ENCODE data around the gene CADPS. TPM values are rescaled to one million over a fixed set of nuclear protein-coding genes. Genes with fewer than 3 reads are reported as not detected.

CADPS gene
- total and polyA plus RNA-seq, 10 donors = 0.16 to 3.6 (median 0.40) TPM

- peaks cover 0 to 2% (median 0%) of the 10 kb centered on the region in 7 donors for H3K27me3 ChIP-seq (replicated peaks in 1 of 7)
- no peak for TF ChIP-seq POLR2A (IDR thresholded peaks at IDR 0.05)
- TF ChIP-seq, protein P1, sequence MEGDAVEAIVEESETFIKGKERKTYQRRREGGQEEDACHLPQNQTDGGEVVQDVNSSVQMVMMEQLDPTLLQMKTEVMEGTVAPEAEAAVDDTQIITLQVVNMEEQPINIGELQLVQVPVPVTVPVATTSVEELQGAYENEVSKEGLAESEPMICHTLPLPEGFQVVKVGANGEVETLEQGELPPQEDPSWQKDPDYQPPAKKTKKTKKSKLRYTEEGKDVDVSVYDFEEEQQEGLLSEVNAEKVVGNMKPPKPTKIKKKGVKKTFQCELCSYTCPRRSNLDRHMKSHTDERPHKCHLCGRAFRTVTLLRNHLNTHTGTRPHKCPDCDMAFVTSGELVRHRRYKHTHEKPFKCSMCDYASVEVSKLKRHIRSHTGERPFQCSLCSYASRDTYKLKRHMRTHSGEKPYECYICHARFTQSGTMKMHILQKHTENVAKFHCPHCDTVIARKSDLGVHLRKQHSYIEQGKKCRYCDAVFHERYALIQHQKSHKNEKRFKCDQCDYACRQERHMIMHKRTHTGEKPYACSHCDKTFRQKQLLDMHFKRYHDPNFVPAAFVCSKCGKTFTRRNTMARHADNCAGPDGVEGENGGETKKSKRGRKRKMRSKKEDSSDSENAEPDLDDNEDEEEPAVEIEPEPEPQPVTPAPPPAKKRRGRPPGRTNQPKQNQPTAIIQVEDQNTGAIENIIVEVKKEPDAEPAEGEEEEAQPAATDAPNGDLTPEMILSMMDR (IDR thresholded peaks at IDR 0.05 in 8 of 11, conservative IDR thresholded peaks at IDR 0.05 in 3 of 11) = no peak
- no peak for TF ChIP-seq POLR2AphosphoS5 (IDR thresholded peaks at IDR 0.05)
- no peaks in the 10 kb centered on the region for H3K9me3 ChIP-seq
- no peak for DNase-seq
- no peak overlapping the region for H3K4me3 ChIP-seq
- intact Hi-C loops (cut with DNase I; ENCODE audit: low total_unique reads) = no loop called here
- H3K4me1 ChIP-seq = no peaks in the 10 kb centered on the region
- no peak overlapping the region for H3K27ac ChIP-seq
- no peaks in the 10 kb centered on the region for H3K36me3 ChIP-seq
These were observed 202.3 kb downstream of the CADPS start for GRCh38 chr3:62672988-62673313.

GRCh38 chr3:62672270-62672987 lies 202.8 kb downstream of the CADPS start:
- DNase-seq = no peak
- TF ChIP-seq, protein P1 (IDR thresholded peaks at IDR 0.05 in 8 of 11, conservative IDR thresholded peaks at IDR 0.05 in 3 of 11) = no peak
- no peak for TF ChIP-seq POLR2A (IDR thresholded peaks at IDR 0.05)
- no peak for TF ChIP-seq POLR2AphosphoS5 (IDR thresholded peaks at IDR 0.05)
- Histone ChIP-seq H3K9me3 (no peaks in the 10 kb centered on the region), H3K27me3 (replicated peaks in 1 of 7) (peaks cover 0 to 2% (median 0%) of the 10 kb centered on the region in 7 donors), H3K4me1 (no peaks in the 10 kb centered on the region), H3K36me3 (no peaks in the 10 kb centered on the region), H3K27ac (no peak overlapping the region), H3K4me3 (no peak overlapping the region)
- WGBS, 5 donors = 56 to 69% (median 66%) methylated on average over 10 of the region's 10 CpGs
- intact Hi-C loops (cut with DNase I; ENCODE audit: low total_unique reads) = no loop called here

DNA sequence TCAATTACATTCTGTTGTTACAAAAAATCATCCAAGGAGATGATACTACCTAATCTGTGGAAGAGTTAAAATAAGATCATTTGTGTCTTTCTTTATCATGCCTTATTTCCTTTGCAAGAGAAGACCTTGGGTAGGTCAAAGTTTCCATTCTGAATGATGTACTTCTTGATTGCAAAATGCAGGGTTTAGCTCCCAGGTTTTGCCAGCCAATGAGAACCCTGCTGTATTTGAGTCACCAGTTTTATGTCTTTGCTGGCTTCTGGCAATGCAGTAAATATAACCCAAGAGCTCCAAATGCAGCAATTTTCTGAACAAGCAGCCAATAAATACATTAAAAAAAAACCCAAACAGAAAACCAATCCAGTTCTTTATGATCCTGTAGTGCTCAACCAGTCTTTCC lies 204.9 kb downstream of the CADPS start:
- no peak overlapping the region for H3K4me3 ChIP-seq
- H3K4me1 ChIP-seq = no peaks in the 10 kb centered on the region
- TF ChIP-seq, protein P1 (IDR thresholded peaks at IDR 0.05 in 8 of 11, conservative IDR thresholded peaks at IDR 0.05 in 3 of 11) = no peak
- TF ChIP-seq POLR2AphosphoS5 (IDR thresholded peaks at IDR 0.05) (no peak), POLR2A (IDR thresholded peaks at IDR 0.05) (no peak)
- no peaks in the 10 kb centered on the region for H3K9me3 ChIP-seq
- intact Hi-C loops (cut with DNase I; ENCODE audit: low total_unique reads) = no loop called here
- no peak for DNase-seq
- no peak overlapping the region for H3K27ac ChIP-seq
- H3K36me3 ChIP-seq = no peaks in the 10 kb centered on the region
- peaks cover 0 to 2% (median 0%) of the 10 kb centered on the region in 7 donors for H3K27me3 ChIP-seq (replicated peaks in 1 of 7)

GRCh38 chr3:62669161-62669560 lies 206.1 kb downstream of the CADPS start:
- Histone ChIP-seq H3K36me3 (no peaks in the 10 kb centered on the region), H3K4me3 (no peak overlapping the region), H3K9me3 (no peaks in the 10 kb centered on the region), H3K27me3 (replicated peaks in 1 of 7) (peaks cover 0 to 2% (median 0%) of the 10 kb centered on the region in 7 donors), H3K4me1 (no peaks in the 10 kb centered on the region), H3K27ac (no peak overlapping the region)
- no peak for DNase-seq
- 63 to 88% (median 73%) methylated on average over 1 of the region's 1 CpG for WGBS, 5 donors
- no peak for TF ChIP-seq POLR2AphosphoS5 (IDR thresholded peaks at IDR 0.05)
- TF ChIP-seq, protein P1 (IDR thresholded peaks at IDR 0.05 in 8 of 11, conservative IDR thresholded peaks at IDR 0.05 in 3 of 11) = no peak
- TF ChIP-seq POLR2A (IDR thresholded peaks at IDR 0.05) = no peak
- intact Hi-C loops (cut with DNase I; ENCODE audit: low total_unique reads) = no loop called here
